HepG2 (cell line): Measurements from ENCODE around the gene FBXL20. TPM values are rescaled to one million over a fixed set of nuclear protein-coding genes. Genes with fewer than 3 reads are reported as not detected.
A peak's percentile ranks its signal among the peaks of the same experiment; 100 is the strongest.

Experiments used
- ATAC-seq: fragments of 200-7000 bp; cut with Tn5 transposase; 3 replicates; pipeline ENCODE4 v1.9.1; 2020; ENCODE audit warnings: mild to moderate bottlenecking, moderate library complexity
- BruUV-seq: library from RNA; stranded (reverse); fragments of 400-500 nt; replicated peaks from 2 replicates; lab custom pipeline; 2021; lab: Mats Ljungman, UMichigan
- CTCF ChIA-PET: fragments of 300-600 bp; formaldehyde crosslinking; extraction: SDS; loops from one replicate; lab custom pipeline; 2021; ENCODE audit warnings: low total read pairs, inconsistent platforms, low intra/inter-chr PET ratio; lab: Yijun Ruan, JAX
- POLR2A ChIA-PET: fragments of 350-600 bp; sonication (Branson Sonifier 250); formaldehyde crosslinking; loops from one replicate; lab custom pipeline; 2020; ENCODE audit warnings: antibody characterized with exemption, inconsistent platforms; lab: Yijun Ruan, JAX
- DNase-seq: peaks from one replicate; pipeline ENCODE4 v3.0.0-alpha.2; 2015; ENCODE audit warnings: low spot score
- FAIRE-seq: peaks from 3 replicates; lab custom pipeline; 2011; peaks lifted over from hg19 to GRCh38; lab: Jason Lieb, UNC
- H2AFZ ChIP-seq: one replicate; pipeline ENCODE4 v1.6.1; 2011; ENCODE audit warnings: low read length, inconsistent platforms
- H3K27ac ChIP-seq: fragments of 300-600 bp; 3 replicates; pipeline ENCODE4 v1.8.0; 2011; ENCODE audit warnings: mixed run types, mild to moderate bottlenecking, mixed read lengths, low read length, inconsistent platforms; ENCODE audit not compliant: insufficient read depth; ENCODE audit errors: extremely low read length
- H3K27me3 ChIP-seq, 2 experiments: fragments of 200-600 bp in 1 of 2; 2 replicates in 1 of 2; 3 replicates in 1 of 2; pipeline versions ENCODE4 v1.6.0 to v1.8.0; 2011; ENCODE audit warnings: low read length in 2 of 2, mild to moderate bottlenecking in 2 of 2, moderate library complexity in 2 of 2, inconsistent platforms in 1 of 2; ENCODE audit not compliant: insufficient read depth in 2 of 2, control insufficient read depth in 1 of 2
- H3K36me3 ChIP-seq, 2 experiments: fragments of 200-600 bp in 1 of 2; replicated peaks in 1 of 2; 2 replicates in 1 of 2; 3 replicates in 1 of 2; pipeline versions ENCODE4 v1.5.1 to v1.8.0; 2011; ENCODE audit warnings: low read length in 2 of 2, inconsistent platforms in 1 of 2; ENCODE audit not compliant: insufficient read depth in 2 of 2, control insufficient read depth in 1 of 2
- H3K4me1 ChIP-seq: 2 replicates; pipeline ENCODE4 v1.5.1; 2012; ENCODE audit warnings: low read length, inconsistent platforms; ENCODE audit not compliant: insufficient read depth
- H3K4me2 ChIP-seq: 2 replicates; pipeline ENCODE4 v1.6.0; 2011; ENCODE audit warnings: low read depth, low read length, inconsistent platforms
- H3K4me3 ChIP-seq, 3 experiments: fragments of 200-600 bp in 1 of 3; sonication (generic), shearing (Covaris generic) in 1 of 3; replicated peaks in 1 of 3; 2 replicates each; pipeline ENCODE4 v1.5.1; 2011 to 2016; ENCODE audit warnings: low read length in 3 of 3, inconsistent platforms in 2 of 3, low read depth in 2 of 3, mild to moderate bottlenecking in 2 of 3, control low read depth in 1 of 3, mixed read lengths in 1 of 3; ENCODE audit not compliant: insufficient read depth in 1 of 3
- H3K79me2 ChIP-seq: one replicate; pipeline ENCODE4 v1.6.1; 2011; ENCODE audit warnings: low read length, inconsistent platforms; ENCODE audit not compliant: insufficient read depth
- H3K9ac ChIP-seq: 2 replicates; pipeline ENCODE4 v1.6.0; 2011; ENCODE audit warnings: mild to moderate bottlenecking, low read depth, low read length, inconsistent platforms; ENCODE audit not compliant: insufficient read depth
- H3K9me3 ChIP-seq: 2 replicates; pipeline ENCODE4 v1.5.1; 2012; ENCODE audit warnings: mild to moderate bottlenecking, low read length
- H4K20me1 ChIP-seq: 2 replicates; pipeline ENCODE4 v1.6.0; 2011; ENCODE audit warnings: inconsistent platforms, mild to moderate bottlenecking, low read length, moderate library complexity; ENCODE audit not compliant: insufficient read depth
- ATF7 ChIP-seq, 2 experiments: fragments of 450-650 bp in 1 of 2; sonication (generic) in 1 of 2; formaldehyde crosslinking in 1 of 2; IDR thresholded peaks; 2 replicates each; pipeline versions ENCODE4 v1.4.0 to v1.6.1; 2016 to 2020; ENCODE audit warnings: antibody characterized with exemption in 1 of 2, mild to moderate bottlenecking in 1 of 2, missing genetic modification reagents in 1 of 2
- CTCF ChIP-seq: sonication (generic); formaldehyde crosslinking; IDR thresholded peaks from 2 replicates; pipeline ENCODE4 v1.5.0; 2020; ENCODE audit warnings: mild to moderate bottlenecking, missing genetic modification reagents, moderate library complexity
- ETS1 ChIP-seq: sonication (generic); formaldehyde crosslinking; IDR thresholded peaks from 2 replicates; pipeline ENCODE4 v1.4.0; 2020; ENCODE audit warnings: missing genetic modification reagents
- HNF1A ChIP-seq, 2 experiments: sonication (generic) in 1 of 2; formaldehyde crosslinking in 1 of 2; IDR thresholded peaks; 2 replicates each; pipeline versions ENCODE4 v1.4.0 to v1.6.1; 2016 to 2020; ENCODE audit warnings: borderline replicate concordance in 1 of 2, low read depth in 1 of 2, mild to moderate bottlenecking in 1 of 2, missing genetic modification reagents in 1 of 2
- LCORL ChIP-seq, 2 experiments: fragments of 450-650 bp in 1 of 2; sonication (generic) in 1 of 2; formaldehyde crosslinking in 1 of 2; IDR thresholded peaks; 2 replicates each; pipeline versions ENCODE4 v1.5.0 to v1.6.1; 2017 to 2020; ENCODE audit warnings: antibody characterized with exemption in 1 of 2, missing genetic modification reagents in 1 of 2
- MAZ ChIP-seq, 2 experiments: sonication (generic) in 1 of 2; formaldehyde crosslinking in 1 of 2; IDR thresholded peaks; 2 replicates each; pipeline versions ENCODE4 v1.5.0 to v1.6.1; 2012 to 2020; ENCODE audit warnings: low read depth in 2 of 2, mild to moderate bottlenecking in 2 of 2, borderline replicate concordance in 1 of 2, improper control_type of control experiment in 1 of 2, low read length in 1 of 2, missing genetic modification reagents in 1 of 2, moderate library complexity in 1 of 2
- NR2F6 ChIP-seq, 2 experiments: IDR thresholded peaks; 2 replicates each; pipeline ENCODE4 v1.6.1; 2016; ENCODE audit warnings: antibody characterized with exemption in 1 of 2, mild to moderate bottlenecking in 1 of 2
- NR3C1 ChIP-seq: sonication (generic); formaldehyde crosslinking; IDR thresholded peaks from 2 replicates; pipeline ENCODE4 v1.4.0; 2020; ENCODE audit warnings: missing genetic modification reagents
- ZFP37 ChIP-seq: sonication (generic); formaldehyde crosslinking; IDR thresholded peaks from 2 replicates; pipeline ENCODE4 v1.4.0; 2020; ENCODE audit warnings: missing genetic modification reagents, borderline replicate concordance
- ZNF503 ChIP-seq: sonication (generic); formaldehyde crosslinking; IDR thresholded peaks from 2 replicates; pipeline ENCODE4 v1.4.0; 2020; ENCODE audit warnings: missing genetic modification reagents
- WGBS: methylation state at CpG from one replicate; pipeline ENCODE4 v1.1.6; 2017; ENCODE audit warnings: low lambda C conversion rate; 5-methylcytosine and 5-hydroxymethylcytosine counted together
- in situ Hi-C: cut with HindIII; loops from 2 replicates; pipeline ENCODE4 v1.10.0; 2017; ENCODE audit warnings: low pct_unique_long_range_greater_than_20kb; ENCODE audit not compliant: extremely low pct_ligation_motif_present
- intact Hi-C: fragments of 100-400 bp; cut with micrococcal nuclease; formaldehyde crosslinking; loops from one replicate; pipeline ENCODE4 v1.10.0; 2022; ENCODE audit not compliant: unreplicated experiment
- polyA plus RNA-seq, 8 experiments: library from polyadenylated mRNA; depleted of rRNA in 3 of 8; stranded (reverse) in 7 of 8; unstranded in 1 of 8; fragments of >200 nt; fragmentation: Illumina TruSeq in 4 of 8; extraction: Trizol in 4 of 8; gene quantifications; 2 replicates each; pipeline versions ENCODE4 v1.2.1 to v1.2.3, GENCODE V29; 2011 to 2016; ENCODE audit warnings: low read depth in 4 of 8, missing spikeins in 1 of 8, mixed read lengths in 1 of 8; ENCODE audit not compliant: insufficient read depth in 1 of 8
- total RNA-seq, 5 experiments: library from RNA; depleted of rRNA; stranded (reverse); fragments of >200 nt; fragmentation: Illumina TruSeq; extraction: Trizol; gene quantifications; 2 replicates each; pipeline ENCODE4 v1.2.3, GENCODE V29; 2016; ENCODE audit warnings: low read depth in 1 of 5

FBXL20 gene
- total and polyA plus RNA-seq, 2 of the 13 experiments (the other 11 are each of a cell fraction or from before 2014, with no cell fraction given), result 10.2 to 10.3 TPM

- no peak overlapping the region for H2AFZ ChIP-seq
- DNase-seq (no peak), FAIRE-seq (no peak), ATAC-seq (no peak)
- TSS peak; percentile 32 for BruUV-seq
- WGBS, result 93% methylated on average over 1 of the region's 1 CpG
- no peak overlapping the region for H3K4me3 ChIP-seq
- no peaks in the 10 kb centered on the region for H4K20me1 ChIP-seq
- TF ChIP-seq CTCF (no peak), NR2F6 (IDR thresholded peaks at IDR 0.05) (no peak), NR2F6 (CRISPR knock-in tag; IDR thresholded peaks at IDR 0.05) (no peak), NR3C1 (CRISPR knock-in tag) (no peak), ZNF503 (CRISPR knock-in tag) (no peak), ETS1 (CRISPR knock-in tag) (no peak), LCORL (IDR thresholded peaks at IDR 0.05) (no peak), LCORL (CRISPR knock-in tag; IDR thresholded peaks at IDR 0.05) (no peak), MAZ (IDR thresholded peaks at IDR 0.05; ENCODE audit: borderline replicate concordance, low read depth, low read length) (no peak), MAZ (CRISPR knock-in tag; IDR thresholded peaks at IDR 0.05; ENCODE audit: low read depth) (no peak), ATF7 (IDR thresholded peaks at IDR 0.05) (no peak), ATF7 (CRISPR knock-in tag; IDR thresholded peaks at IDR 0.05) (no peak), ZFP37 (no peak), HNF1A (IDR thresholded peaks at IDR 0.05; ENCODE audit: low read depth) (no peak), HNF1A (CRISPR knock-in tag; IDR thresholded peaks at IDR 0.05; ENCODE audit: borderline replicate concordance) (no peak)
- H3K4me2 ChIP-seq, result no peak overlapping the region
- H3K79me2 ChIP-seq, result no peaks in the 10 kb centered on the region
- no peaks in the 10 kb centered on the region for H3K27me3 ChIP-seq
- in situ Hi-C loops, result no loop called here
- intact Hi-C loops, result no loop called here
- ChIA-PET POLR2A (no interaction called here), CTCF (no interaction called here)
- H3K27ac ChIP-seq, result no peak overlapping the region
- H3K9ac ChIP-seq, result no peak overlapping the region
- peaks cover 2 to 4% of the 10 kb centered on the region in 2 experiments; a peak in 4 of 5 replicates for H3K36me3 ChIP-seq
- peaks cover 13% of the 10 kb centered on the region for H3K4me1 ChIP-seq
- H3K9me3 ChIP-seq, result no peaks in the 10 kb centered on the region
These were observed 117.5 kb downstream of the FBXL20 start for GRCh38 chr17:39283896-39284295.
